ENCODE measurements around the gene GGTLC1.

Gene GGTLC1

DNA sequence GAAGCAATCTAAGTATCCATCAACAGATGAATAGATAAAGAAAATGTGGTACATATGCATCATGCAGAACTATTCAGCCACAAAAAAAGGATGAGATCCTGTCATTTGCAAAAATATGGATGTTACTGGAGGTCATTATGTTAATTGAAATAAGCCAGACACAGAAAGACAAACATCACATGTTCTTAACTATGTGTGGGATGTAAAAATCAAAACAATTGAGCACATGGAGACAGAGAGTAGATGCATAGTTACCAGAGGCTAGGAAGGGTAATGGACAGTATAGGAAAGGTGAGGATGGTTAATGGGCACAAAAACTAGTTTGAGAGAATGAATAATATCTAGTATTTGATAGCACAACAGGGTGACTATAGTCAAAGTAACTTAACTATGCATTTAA is 26.3 kb downstream of the GGTLC1 start:
- DNase-seq = no peak

DNA sequence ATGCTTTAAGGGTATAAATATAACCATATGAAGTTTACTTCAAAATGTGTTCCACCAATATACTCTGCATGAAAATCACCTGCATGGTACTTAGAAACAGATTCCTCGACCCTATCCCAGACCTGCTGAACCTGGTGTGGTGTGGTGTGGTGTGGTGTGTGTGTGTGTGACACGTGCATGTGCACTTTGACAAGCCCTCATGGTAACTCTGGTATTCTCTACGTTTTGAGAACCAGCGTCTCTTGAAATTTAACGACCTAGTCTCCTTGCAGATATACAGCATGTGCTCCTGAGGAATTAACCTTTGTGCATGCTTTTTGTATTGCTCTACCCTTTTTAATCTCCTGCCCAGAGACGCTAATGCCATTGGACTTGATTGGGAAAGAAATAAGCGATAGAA is 29.5 kb downstream of the GGTLC1 start:
- no peak for DNase-seq

DNA sequence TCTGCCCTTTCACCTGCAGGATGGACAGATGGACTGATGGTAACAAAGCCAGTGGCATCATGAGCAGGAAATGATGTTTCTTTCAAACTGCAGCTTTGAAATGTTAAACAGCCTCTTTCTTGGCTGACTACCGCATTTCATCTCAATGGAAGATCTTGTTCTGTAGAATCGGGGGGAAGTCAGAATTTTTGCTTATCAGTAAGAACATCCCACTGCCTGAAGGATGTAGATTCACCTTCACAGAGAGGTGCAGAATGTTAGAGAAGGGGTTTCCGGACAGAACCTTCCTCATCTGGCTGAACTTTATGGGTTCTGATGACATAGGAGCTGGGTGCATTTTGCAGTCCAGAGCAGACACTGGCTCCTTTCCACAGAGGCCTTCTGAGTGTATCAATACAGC is 32.7 kb downstream of the GGTLC1 start:
- no peak for DNase-seq

DNA sequence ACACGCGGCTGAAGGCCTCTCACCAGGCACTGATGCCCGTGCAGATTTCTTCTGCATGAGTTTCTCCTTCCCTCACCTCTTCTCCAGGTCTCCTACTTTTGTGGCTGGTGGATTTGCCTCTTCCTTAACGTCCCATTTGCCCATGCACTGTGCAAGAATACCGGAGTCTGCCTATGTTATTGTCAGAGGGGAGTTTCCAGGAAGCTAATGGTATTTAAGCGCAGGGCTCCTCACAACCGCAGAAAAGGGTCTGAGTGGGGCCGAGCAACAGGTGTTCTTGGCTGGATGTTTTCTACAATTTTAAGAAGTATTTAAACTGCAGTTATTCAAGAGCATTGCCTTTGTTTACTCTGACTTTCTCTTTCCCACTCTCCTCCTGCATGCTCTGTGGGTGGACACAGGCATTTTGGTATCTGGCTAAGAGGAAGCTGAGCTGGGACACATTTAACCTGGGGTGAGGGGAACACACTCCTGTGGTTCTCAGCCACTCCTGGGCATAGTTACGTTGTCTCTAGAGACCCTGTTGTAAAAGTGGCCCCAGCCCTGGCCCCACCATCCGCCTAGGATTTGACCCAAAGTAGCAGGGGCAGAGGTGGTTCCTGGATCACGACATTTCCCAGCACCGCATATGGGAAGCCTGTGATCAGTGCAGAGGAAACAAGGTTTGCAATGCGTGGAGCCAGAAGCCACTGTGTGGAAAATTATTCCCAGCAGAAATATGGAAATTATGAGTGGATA is 34.4 kb downstream of the GGTLC1 start:
- DNase-seq = no peak

DNA sequence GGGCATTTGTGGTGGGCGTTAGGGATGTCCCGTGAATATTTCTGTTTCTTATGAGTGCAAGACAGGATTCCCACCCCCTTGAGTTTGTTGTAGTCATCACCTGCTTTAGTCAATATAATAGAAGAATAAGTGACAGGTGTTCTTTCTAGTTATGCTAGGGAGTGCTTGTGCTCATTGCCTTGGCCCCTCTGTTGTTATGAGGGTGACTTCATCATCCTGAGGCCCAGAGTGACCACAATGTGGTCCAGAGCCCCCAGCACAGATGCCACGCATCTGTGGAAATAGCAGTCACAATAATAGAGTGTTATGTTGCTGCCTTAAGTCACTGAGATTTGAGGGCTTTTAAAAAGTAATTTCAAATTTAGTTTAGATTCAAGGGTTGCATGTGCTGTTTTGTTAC is 42.4 kb downstream of the GGTLC1 start:
- no peak for DNase-seq

DNA sequence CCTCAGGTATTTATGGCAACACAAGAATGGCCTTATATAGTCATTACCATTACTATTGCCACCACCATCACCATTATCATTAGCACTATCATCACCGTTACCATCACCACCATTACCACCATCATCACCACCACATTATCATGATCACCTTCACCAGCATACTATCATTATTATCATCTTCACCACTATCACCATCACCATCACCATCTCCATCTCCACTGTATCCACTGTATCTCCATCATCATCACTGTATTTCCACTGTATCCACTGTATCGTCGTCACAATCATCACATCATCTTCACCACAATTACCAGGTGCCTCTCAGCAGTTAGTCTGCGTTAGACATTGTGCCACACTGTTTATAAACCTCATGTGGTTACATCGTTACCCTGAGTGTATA is 45.3 kb downstream of the GGTLC1 start:
- DNase-seq = no peak

DNA sequence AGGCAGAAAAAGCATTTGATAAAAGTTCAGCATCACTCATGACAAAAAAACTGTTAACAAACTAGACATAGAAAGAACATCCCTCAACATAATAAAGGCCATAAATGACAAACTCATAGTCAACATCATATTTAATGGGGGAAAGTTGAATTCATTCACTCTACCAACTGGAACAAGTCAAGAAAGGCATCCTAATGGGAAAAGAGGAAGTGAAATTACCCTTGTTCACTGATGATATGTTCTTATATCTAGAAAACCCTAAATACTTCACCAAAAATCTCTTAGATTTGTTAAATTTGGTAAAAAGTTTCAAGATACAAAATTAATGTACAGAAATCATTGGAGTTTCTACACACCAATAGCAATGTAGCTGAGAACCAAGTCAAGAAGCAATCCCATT is 48.9 kb downstream of the GGTLC1 start:
- DNase-seq = no peak

DNA sequence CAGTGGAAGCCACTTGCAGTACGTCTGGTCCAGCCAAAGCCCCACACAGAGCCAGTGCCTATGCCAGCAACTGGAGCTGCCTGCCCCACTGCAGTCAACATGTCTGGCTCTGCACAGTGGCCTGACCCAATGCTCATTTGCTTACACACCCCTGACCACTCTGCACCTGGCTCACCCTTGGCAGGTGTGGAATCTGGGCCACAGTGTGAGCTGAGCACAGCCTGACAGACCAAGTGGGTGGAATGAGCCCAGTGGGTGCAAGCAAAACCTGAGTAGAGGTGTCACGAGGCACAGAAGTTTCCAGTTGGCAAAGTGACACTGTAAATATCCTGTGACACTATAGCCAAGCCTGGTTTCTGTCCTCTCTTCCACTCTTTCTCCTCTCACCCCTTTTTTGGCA is 49.5 kb downstream of the GGTLC1 start:
- no peak for DNase-seq

DNA sequence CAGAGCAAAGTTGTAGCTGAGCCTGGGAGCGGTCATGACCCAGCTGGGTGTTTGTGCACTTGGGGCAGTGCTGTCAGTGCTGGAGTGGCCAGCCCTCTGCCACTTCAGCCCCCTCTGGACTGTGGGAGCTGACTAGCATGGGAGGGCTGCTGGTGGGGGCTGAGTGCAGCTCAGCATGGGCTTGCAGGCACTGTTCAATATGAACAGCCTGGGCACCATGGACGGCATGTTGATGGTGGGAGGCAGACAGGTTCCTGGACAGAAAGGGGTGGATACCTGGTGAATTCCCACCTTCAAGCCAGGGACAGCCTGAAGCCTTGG is 50.5 kb downstream of the GGTLC1 start:
- no peak for DNase-seq

DNA sequence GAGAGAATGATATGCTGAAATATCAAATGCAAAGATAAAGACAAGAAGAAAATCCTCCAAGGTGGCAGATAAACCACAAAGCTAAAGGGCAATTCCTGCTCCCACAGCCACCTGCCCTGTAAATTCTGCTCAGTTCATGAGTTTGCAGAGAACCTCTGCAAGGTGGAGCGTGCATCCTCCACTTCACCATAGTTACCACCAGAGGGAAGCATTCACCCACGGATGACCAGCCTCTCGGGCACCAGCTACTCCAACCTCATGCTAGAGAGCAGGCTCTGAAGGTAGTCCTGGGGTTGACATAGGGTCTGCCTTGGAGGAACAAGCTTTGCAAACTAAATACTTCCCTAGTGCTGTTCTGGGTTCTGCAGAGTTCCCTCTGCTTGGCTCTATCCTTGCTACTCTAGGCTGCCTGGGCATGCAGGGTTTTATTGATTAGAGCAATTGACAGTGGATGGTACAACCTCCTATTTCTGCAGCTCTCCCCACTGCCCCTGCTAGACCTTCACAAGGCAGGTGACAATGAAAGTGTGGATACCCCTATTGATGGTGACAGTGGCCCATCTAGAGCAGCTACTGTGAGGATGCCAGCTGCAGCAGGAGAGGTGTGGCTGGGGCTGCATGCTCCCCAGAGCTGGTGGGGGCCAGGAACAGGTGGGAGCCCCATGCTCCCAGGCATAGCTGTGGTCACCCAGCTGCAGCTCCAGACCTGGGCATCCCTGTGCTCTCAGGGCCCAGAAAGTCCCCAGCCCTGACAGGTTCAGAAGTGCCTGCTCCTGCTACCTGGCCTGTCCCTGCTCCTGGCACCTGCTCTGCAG is 51.1 kb downstream of the GGTLC1 start:
- peak; percentile 74 for DNase-seq
